Smooth muscle cell (in vitro differentiated cells): ENCODE measurements around the gene PTCD2. TPM values are rescaled to one million over a fixed set of nuclear protein-coding genes. Genes with fewer than 3 reads are reported as not detected.

Source experiments
- DNase-seq: peaks from one replicate; lab custom pipeline; 2025; ENCODE audit not compliant: unreplicated experiment; lab: John Stamatoyannopoulos, UW
- H2AFZ ChIP-seq: fragments of 200-600 bp; sonication (generic); 2 replicates; pipeline ENCODE4 v1.6.0; 2016; ENCODE audit warnings: antibody characterized with exemption, low read depth, mild to moderate bottlenecking
- H3F3A ChIP-seq: fragments of 200-600 bp; sonication (generic); 2 replicates; pipeline ENCODE4 v1.6.0; 2017; ENCODE audit warnings: antibody characterized with exemption, low read depth
- H3K27ac ChIP-seq: fragments of 200-600 bp; sonication (generic); 2 replicates; pipeline ENCODE4 v1.5.1; 2016; ENCODE audit warnings: low read depth, mild to moderate bottlenecking
- H3K27me3 ChIP-seq: fragments of 200-600 bp; sonication (generic); 2 replicates; pipeline ENCODE4 v1.6.1; 2016; ENCODE audit warnings: low read depth, mild to moderate bottlenecking
- H3K36me3 ChIP-seq: fragments of 200-600 bp; sonication (generic); 2 replicates; pipeline ENCODE4 v1.5.1; 2016; ENCODE audit warnings: low read depth
- H3K4me1 ChIP-seq: fragments of 200-600 bp; sonication (generic); 2 replicates; pipeline ENCODE4 v1.5.1; 2016; ENCODE audit warnings: low read depth
- H3K4me2 ChIP-seq: fragments of 200-600 bp; sonication (generic); 2 replicates; pipeline ENCODE4 v1.6.0; 2016; ENCODE audit warnings: mild to moderate bottlenecking
- H3K4me3 ChIP-seq: fragments of 200-600 bp; sonication (generic); 2 replicates; pipeline ENCODE4 v1.5.1; 2016; ENCODE audit warnings: mild to moderate bottlenecking
- H3K79me2 ChIP-seq: fragments of 200-600 bp; sonication (generic); 2 replicates; pipeline ENCODE4 v1.6.0; 2016; ENCODE audit warnings: low read depth, mild to moderate bottlenecking
- H3K9ac ChIP-seq: fragments of 200-600 bp; sonication (generic); 2 replicates; pipeline ENCODE4 v1.6.0; 2016; ENCODE audit warnings: low read depth
- H3K9me3 ChIP-seq: fragments of 200-600 bp; sonication (generic); replicated peaks from 2 replicates; pipeline ENCODE4 v1.5.1; 2016; ENCODE audit warnings: low read depth
- H4K20me1 ChIP-seq: fragments of 200-600 bp; sonication (generic); 2 replicates; pipeline ENCODE4 v1.6.0; 2016; ENCODE audit warnings: low read depth
- WGBS: methylation state at CpG from one replicate; pipeline ENCODE4 v1.1.7; 2016; ENCODE audit warnings: low lambda C conversion rate; 5-methylcytosine and 5-hydroxymethylcytosine counted together
- polyA plus RNA-seq: library from polyadenylated mRNA; unstranded; fragments of >200 nt; fragmentation: Nextera tagmentation; extraction: Ambion mirVana; gene quantifications from 2 replicates; pipeline ENCODE4 v1.2.1, GENCODE V29; 2016
- total RNA-seq: library from RNA; depleted of rRNA; stranded (reverse); fragments of >200 nt; gene quantifications from 2 replicates; pipeline ENCODE4 v1.2.3, GENCODE V29; 2014
- TF ChIP-seq, protein P1 (sequence below): fragments of 200-600 bp; sonication (generic); IDR thresholded peaks from 2 replicates; pipeline ENCODE4 v1.5.1; 2017; ENCODE audit warnings: borderline replicate concordance, mild to moderate bottlenecking, antibody characterized with exemption; ENCODE audit not compliant: insufficient read depth, poor library complexity, severe bottlenecking

The PTCD2 gene
- total and polyA plus RNA-seq, 2 experiments from 2014 or later: 6.3 to 8.5 TPM

- no peak overlapping the region for H3K4me3 ChIP-seq
These were observed 67.8 kb downstream of the PTCD2 start for GRCh38 chr5:72387985-72388384.

GRCh38 chr5:72388646-72389045, 68.5 kb downstream of the PTCD2 start:
- 92% methylated on average over 8 of the region's 8 CpGs for WGBS
- Histone ChIP-seq H3K27me3 (no peaks in the 10 kb centered on the region), H3K9ac (no peak overlapping the region), H3K36me3 (no peaks in the 10 kb centered on the region), H3K4me1 (no peaks in the 10 kb centered on the region), H3K79me2 (no peaks in the 10 kb centered on the region), H3K4me3 (no peak overlapping the region), H2AFZ (no peak overlapping the region), H3F3A (no peaks in the 10 kb centered on the region), H4K20me1 (no peaks in the 10 kb centered on the region), H3K27ac (no peak overlapping the region), H3K9me3 (no peaks in the 10 kb centered on the region), H3K4me2 (no peak overlapping the region)
- no peak for DNase-seq
- TF ChIP-seq, protein P1, sequence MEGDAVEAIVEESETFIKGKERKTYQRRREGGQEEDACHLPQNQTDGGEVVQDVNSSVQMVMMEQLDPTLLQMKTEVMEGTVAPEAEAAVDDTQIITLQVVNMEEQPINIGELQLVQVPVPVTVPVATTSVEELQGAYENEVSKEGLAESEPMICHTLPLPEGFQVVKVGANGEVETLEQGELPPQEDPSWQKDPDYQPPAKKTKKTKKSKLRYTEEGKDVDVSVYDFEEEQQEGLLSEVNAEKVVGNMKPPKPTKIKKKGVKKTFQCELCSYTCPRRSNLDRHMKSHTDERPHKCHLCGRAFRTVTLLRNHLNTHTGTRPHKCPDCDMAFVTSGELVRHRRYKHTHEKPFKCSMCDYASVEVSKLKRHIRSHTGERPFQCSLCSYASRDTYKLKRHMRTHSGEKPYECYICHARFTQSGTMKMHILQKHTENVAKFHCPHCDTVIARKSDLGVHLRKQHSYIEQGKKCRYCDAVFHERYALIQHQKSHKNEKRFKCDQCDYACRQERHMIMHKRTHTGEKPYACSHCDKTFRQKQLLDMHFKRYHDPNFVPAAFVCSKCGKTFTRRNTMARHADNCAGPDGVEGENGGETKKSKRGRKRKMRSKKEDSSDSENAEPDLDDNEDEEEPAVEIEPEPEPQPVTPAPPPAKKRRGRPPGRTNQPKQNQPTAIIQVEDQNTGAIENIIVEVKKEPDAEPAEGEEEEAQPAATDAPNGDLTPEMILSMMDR: no peak

More at GRCh38 chr5:72387985-72388384, 67.8 kb downstream of the PTCD2 start:
- Histone ChIP-seq H4K20me1 (no peaks in the 10 kb centered on the region), H3K79me2 (no peaks in the 10 kb centered on the region), H3K9me3 (no peaks in the 10 kb centered on the region), H3K36me3 (no peaks in the 10 kb centered on the region), H2AFZ (no peak overlapping the region), H3K27ac (no peak overlapping the region), H3K4me2 (no peak overlapping the region), H3K9ac (no peak overlapping the region), H3K4me1 (no peaks in the 10 kb centered on the region), H3F3A (no peaks in the 10 kb centered on the region), H3K27me3 (no peaks in the 10 kb centered on the region)
- TF ChIP-seq, protein P1: no peak
- no peak for DNase-seq
- WGBS: 59% methylated on average over 3 of the region's 3 CpGs

DNA sequence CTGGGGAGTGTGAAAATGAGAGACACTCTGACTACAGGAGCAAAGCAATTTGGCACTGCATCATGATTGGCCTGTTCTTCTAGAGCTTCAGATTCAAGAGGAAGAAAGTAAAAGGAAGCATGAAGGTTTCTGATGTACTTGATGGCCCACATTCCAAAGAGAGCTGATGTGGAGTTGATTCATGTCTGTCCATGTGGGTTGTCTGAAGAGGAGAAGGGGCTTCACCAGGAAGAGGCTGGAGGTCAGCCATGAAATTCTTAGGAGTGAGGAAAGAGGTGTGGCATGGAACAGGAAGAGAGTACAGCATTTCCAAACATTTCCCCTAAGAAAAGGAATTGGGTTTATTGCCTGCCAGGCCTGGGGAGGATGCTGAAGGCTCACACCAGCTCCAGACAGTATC, 70.7 kb downstream of the PTCD2 start:
- Histone ChIP-seq H3K9me3 (no peaks in the 10 kb centered on the region), H3K27me3 (no peaks in the 10 kb centered on the region), H3K9ac (no peak overlapping the region), H3K4me1 (no peaks in the 10 kb centered on the region), H4K20me1 (no peaks in the 10 kb centered on the region), H3K36me3 (no peaks in the 10 kb centered on the region), H3K4me3 (no peak overlapping the region), H3K27ac (no peak overlapping the region), H3K79me2 (no peaks in the 10 kb centered on the region), H3K4me2 (no peak overlapping the region), H2AFZ (no peak overlapping the region), H3F3A (no peaks in the 10 kb centered on the region)
- TF ChIP-seq, protein P1: no peak
- no peak for DNase-seq

GRCh38 chr5:72392326-72392733, 72.2 kb downstream of the PTCD2 start:
- H3K27me3 ChIP-seq: no peaks in the 10 kb centered on the region
- H3K27ac ChIP-seq: no peak overlapping the region
- H3K9me3 ChIP-seq: no peaks in the 10 kb centered on the region
- TF ChIP-seq, protein P1: no peak
- no peak overlapping the region for H2AFZ ChIP-seq
- WGBS: 88% methylated on average over 1 of the region's 1 CpG
- DNase-seq: no peak
- no peaks in the 10 kb centered on the region for H4K20me1 ChIP-seq
- H3K4me3 ChIP-seq: no peak overlapping the region
- H3K79me2 ChIP-seq: no peaks in the 10 kb centered on the region
- no peak overlapping the region for H3K4me2 ChIP-seq
- no peaks in the 10 kb centered on the region for H3K4me1 ChIP-seq
- no peak overlapping the region for H3K9ac ChIP-seq
- no peaks in the 10 kb centered on the region for H3F3A ChIP-seq
- H3K36me3 ChIP-seq: no peaks in the 10 kb centered on the region
